Diencephalon (tissue), 1 donor: ENCODE data around the gene OR6T1. TPM values are rescaled to one million over a fixed set of nuclear protein-coding genes. Genes with fewer than 3 reads are reported as not detected.

Experiments
- total RNA-seq: library from RNA; depleted of rRNA; stranded (reverse); fragments of >200 nt; gene quantifications from one replicate; pipeline ENCODE4 v1.2.3, GENCODE V29; 2014

The OR6T1 gene
- total RNA-seq: not detected

GRCh38 chr11:123943738-123944137, at the start of gene OR6T1:
TSS of gene OR6T1 (minus strand) at chr11:123943838. CDS start at chr11:123943838, 0 bp downstream.

GRCh38 chr11:123977731-123978347, 34.2 kb upstream of the OR6T1 start, which contains the start of gene OR10S1:
TSS of gene OR10S1 (minus strand) at chr11:123977781. CDS start at chr11:123977664, 117 bp downstream.

GRCh38 chr11:123939317-123939716, 4.3 kb downstream of the OR6T1 start, which contains the start of gene OR4D5:
TSS of gene OR4D5 (plus strand) at chr11:123939617. CDS start at chr11:123939617, 0 bp downstream.

DNA sequence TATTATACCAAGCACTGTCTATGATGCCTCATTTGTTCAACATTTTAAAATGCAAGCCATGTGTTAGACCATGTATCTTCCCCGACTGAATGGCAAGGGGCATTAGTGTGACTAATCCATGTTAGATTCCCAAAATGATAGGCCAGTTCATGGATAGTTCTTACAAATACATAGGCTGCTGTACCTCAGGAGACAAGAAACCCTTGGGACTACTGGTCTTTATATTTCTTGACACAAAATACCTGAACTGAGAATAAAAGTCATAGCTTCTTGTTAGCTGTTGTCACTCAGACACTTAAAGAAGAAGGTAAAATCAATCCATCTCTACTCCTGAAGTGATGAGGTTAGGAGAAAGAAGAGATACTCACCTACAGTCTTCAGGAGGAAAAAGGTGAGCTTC, 41.8 kb downstream of the OR6T1 start, which contains the start of gene OR8D4:
OR8D4 (plus strand) TSS at position 301 of the 400 bp plus-strand sequence. CDS start 4,265 bp downstream, outside the sequence.

Other genes with a start within 250 kb of the OR6T1 start
- 19.4 TPM for gene ZNF202, start 202.2 kb downstream of the OR6T1 start, total RNA-seq
- not detected for gene OR6X1, start 189.3 kb downstream of the OR6T1 start, total RNA-seq
- gene OR6M1, start 137.5 kb downstream of the OR6T1 start, total RNA-seq: not detected
- gene TMEM225, start 58.2 kb downstream of the OR6T1 start, total RNA-seq: not detected
- 0.23 TPM for gene OR8D4, start 41.7 kb downstream of the OR6T1 start, total RNA-seq
- gene OR4D5, start 4.2 kb downstream of the OR6T1 start, total RNA-seq: not detected
- not detected for gene OR10S1, start 33.9 kb upstream of the OR6T1 start, total RNA-seq
- gene OR10G6, start 51.3 kb upstream of the OR6T1 start, total RNA-seq: not detected
- gene OR10G4, start 69.2 kb upstream of the OR6T1 start, total RNA-seq: not detected
- not detected for gene OR10G9, start 79.2 kb upstream of the OR6T1 start, total RNA-seq
- not detected for gene OR10G8, start 83.0 kb upstream of the OR6T1 start, total RNA-seq
- not detected for gene OR10G7, start 97.5 kb upstream of the OR6T1 start, total RNA-seq
- 38.1 TPM for gene VWA5A, start 171.6 kb upstream of the OR6T1 start, total RNA-seq
- gene OR10D3, start 239.5 kb upstream of the OR6T1 start, total RNA-seq: not detected